Upper lobe of left lung (tissue), 4 donors: ENCODE data around the gene DUSP8.

Source experiments
- CTCF ChIP-seq, 6 experiments: fragments of 450-650 bp in 4 of 6; fragments of 200-600 bp in 2 of 6; sonication (generic) in 2 of 6; IDR thresholded peaks; one replicate each; pipeline ENCODE4 v1.5.1; 2016 to 2019; ENCODE audit warnings: antibody characterized with exemption in 6 of 6
- EP300 ChIP-seq, 4 donors: sonication (generic); formaldehyde crosslinking; IDR thresholded peaks; one replicate each; pipeline ENCODE4 v1.5.1; 2017; ENCODE audit warnings: antibody characterized with exemption in 4 of 4, control low read depth in 2 of 4
- POLR2A ChIP-seq, 4 donors: fragments of 450-650 bp; IDR thresholded peaks; one replicate each; pipeline ENCODE4 v1.5.1; 2016 to 2017; ENCODE audit warnings: antibody characterized with exemption in 4 of 4, mild to moderate bottlenecking in 2 of 4

- TF ChIP-seq POLR2A (IDR thresholded peaks at IDR 0.05), result no peak
- peak in 1 of 6 experiments; percentile 13 for TF ChIP-seq CTCF (IDR thresholded peaks at IDR 0.05)
- no peak for TF ChIP-seq EP300 (IDR thresholded peaks at IDR 0.05)
These were observed 1.2 kb upstream of the DUSP8 start for GRCh38 chr11:1573077-1573902.
